Skin of body (tissue), 2 donors: ENCODE data around the gene PTPRM. TPM values are rescaled to one million over a fixed set of nuclear protein-coding genes. Genes with fewer than 3 reads are reported as not detected.
A peak's percentile ranks its signal among the peaks of the same experiment; 100 is the strongest.
"Not testable (repeated sequence)": the region's sequence is repeated elsewhere in the genome, so short reads cannot be mapped to it uniquely, and the experiment has no call there.

Experiments used
- DNase-seq: peaks from one replicate; lab custom pipeline; 2025; lab: John Stamatoyannopoulos, UW
- total RNA-seq: library from RNA; depleted of rRNA; stranded (reverse); fragments of >200 nt; gene quantifications from one replicate; pipeline ENCODE4 v1.2.3, GENCODE V29; 2014

Gene PTPRM
- total RNA-seq, 1 donor from 2014 or later = 46.3 TPM

DNA sequence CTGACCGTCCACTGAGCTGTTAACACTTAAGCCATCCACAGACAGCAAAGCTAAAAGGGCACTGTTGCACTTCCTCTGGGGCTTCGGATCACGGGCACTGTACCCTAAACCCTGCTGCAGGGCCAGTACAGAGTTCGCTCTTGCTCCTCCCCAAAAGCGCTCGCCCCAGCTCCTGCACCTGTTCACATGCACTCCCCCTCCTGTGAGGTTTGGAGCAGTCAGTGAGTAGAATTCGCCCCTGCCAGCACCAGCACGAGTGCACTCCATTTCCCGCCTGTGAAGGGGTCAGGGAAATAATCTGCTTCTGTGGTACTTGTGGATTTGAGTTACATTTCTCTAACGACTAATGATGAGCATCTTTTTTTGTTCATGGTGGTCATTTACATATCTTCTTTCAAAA, 158.8 kb downstream of the PTPRM start:
- no peak for DNase-seq

DNA sequence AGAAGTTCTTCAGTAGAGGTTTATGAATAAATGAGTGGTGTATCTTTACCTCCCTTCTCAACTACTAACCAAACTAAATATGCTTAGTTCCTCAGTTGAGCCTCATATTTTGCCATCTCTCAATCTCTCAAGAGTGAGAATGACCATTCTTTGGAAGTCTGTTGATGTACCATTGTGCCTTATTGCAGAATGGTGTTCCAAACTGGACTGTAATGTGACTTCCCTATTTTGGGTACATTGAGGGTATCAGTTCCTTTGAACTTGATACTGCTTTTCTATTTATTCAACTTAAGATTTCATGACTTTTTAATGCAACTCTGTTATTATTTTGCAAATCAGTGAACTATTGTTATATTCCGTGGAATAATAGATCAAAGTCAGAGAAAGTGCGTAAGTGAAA, 159.4 kb downstream of the PTPRM start:
- DNase-seq = no peak

DNA sequence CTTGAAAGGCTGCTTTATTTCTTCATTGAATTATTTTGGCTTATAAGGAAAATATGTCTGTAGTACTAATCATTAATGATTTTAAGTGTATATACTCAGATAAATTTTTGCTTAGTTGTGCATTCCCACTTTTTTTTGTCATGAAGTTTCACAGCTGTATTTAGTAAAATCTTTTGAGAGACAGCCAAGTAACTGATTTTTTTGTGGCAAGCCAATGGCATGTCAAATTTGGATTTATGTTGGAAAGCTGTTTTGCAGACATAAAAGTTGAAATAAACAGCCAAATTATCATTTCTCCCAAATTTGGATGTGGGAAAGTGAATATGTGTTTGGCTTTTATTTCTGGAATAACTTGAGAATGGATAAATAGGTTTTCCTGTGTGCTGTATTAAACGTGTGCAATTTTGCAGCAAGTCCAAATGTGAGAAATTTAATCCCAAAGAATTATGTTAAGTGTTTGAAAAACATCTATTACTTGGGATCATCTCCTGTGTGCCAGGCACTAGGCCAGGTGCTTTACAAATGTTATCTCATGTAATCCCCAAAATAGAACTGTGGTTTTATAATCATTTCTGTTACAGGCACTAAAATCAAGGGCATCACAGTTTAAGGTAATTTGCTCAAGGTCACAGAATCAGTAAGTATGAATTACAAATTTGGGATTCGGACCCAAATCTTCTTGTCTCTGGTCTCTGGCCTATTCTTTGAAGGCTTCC, 160.4 kb downstream of the PTPRM start:
- DNase-seq = peak; percentile 75

DNA sequence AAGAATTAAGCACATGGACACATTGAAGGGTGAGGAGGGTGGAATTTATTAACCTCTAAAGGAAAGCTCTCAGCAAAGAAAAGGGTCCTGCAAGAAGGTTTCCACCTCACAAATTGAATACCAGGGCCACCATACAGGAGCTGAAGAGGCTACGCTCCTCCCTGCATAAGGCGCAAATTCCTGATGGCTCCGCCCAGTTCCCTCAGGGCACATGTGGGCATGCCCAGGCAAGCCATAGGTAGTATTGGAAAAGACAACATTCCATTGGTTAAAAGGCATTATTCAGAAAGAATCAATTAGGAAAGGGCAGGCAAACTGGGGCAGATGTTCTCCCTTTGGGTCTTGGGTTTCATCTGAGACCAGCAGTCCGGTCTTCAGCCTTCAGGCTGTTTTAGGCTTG, 161.2 kb downstream of the PTPRM start:
- DNase-seq = no peak

DNA sequence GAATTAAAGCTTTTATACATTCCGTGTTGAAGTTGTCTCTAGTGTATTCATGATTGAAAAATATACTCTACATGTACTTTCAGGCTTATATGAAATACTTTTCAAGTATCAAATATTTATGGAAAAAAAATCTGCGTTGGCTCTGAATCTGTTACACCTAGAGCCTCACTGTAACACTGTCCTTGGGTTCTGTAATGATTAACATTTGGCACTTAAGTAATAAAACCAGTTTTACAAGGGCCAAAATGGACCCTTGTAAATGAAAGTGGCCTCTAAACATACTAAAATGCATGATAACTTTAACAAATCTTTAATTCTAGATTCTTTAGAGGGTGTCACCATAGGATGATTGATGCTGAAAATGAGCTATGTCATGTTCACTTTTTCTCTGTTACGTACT, 162.8 kb downstream of the PTPRM start:
- no peak for DNase-seq

DNA sequence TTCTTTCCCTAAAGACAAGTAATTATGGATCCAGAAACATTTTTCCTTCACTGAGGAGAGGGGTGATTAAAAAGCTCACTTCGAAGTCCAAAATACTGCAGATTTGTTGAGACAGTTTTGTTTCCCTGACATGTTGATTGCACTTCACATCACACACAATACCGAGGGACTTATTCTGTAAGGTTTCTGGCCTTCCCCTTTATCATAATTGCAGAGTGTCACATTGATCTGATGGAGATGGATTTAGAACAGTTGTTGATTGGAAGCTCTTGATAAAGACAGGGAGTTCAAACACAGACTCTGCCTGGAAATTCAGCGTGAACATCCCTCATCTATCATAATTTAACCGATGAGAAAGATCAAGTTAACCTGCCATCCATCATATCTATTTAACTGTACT, 163.6 kb downstream of the PTPRM start:
- no peak for DNase-seq

DNA sequence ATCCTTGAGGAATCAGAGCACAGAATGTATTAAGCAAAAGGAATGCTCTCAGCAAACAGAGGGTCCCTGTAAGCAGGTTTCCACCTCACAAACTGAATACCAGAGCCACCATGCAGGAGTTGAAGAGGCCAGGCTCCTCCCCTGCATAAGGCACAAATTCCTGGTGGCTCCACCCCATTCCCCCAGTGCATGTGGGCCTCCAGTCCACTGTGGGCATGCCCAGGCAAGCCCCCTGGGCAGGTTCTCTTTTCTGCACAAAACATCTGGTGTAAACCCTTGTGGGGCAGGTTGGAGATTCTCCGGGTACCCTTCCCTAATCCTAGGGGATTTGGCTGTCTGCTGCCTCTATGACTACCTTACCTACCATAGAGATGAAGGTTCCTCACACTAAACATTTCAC, 166.5 kb downstream of the PTPRM start:
- DNase-seq = no peak

DNA sequence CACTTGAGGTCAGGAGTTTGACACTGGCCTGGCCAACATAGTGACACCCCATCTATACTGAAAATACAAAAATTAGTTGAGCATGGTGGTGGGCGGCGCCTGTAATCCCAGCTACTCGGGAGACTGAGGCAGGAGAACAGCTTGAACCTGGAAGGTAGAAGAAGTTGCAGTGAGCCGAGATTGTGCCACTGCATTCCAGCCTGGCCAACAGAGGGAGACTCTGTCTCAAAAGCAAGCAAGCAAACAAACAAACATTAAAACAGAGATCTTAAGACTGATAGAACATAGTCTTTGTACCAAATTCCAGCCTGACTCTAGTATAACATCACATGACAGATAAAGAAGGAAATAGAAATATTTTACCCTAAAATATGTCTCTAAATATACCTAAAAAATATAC, 168.1 kb downstream of the PTPRM start:
- no peak for DNase-seq

DNA sequence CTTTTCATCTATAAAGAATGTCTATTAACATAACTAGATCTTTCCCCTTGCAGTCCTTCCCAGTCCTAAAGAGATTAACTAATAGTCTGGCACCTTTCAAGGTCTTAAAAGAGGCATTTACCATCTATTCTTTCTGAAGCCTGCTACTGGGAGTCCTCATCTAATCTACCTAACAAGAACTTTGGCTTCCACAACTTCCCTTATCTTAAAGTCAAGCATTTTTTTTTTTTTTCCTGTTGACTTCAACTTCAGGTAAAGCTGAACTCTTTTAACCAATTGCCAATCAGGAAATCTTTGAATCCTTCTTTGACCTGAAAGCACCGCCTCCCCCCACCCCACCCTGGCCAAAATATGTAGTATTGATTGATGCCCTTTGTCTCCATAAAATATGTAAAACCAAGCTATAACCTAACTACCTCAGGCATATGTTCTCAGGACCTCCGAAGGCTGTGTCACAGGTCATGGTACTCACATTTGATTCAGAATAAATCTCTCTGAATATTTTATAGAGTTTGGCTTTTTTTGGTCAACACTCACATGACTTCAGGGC, 168.6 kb downstream of the PTPRM start:
- no peak for DNase-seq

DNA sequence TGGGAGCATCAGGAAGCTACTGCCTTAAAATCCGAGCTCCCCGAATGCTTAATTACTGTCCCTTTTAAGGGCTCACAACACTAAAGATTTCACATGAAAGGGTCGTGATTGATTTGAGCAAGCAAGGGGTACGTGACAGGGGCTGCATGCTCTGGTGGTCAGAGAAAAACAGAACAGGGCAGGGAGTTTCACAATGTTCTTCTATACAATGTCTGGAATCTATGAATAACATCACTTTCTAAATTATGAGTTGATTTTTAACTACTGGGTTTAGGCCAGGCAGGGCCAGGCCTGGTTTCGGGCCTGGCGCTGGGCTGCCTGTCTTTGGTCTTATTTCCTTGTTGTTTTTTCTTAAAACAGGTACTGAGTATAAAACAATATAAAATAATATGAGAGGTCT, 169.4 kb downstream of the PTPRM start:
- not testable (repeated sequence) for DNase-seq

DNA sequence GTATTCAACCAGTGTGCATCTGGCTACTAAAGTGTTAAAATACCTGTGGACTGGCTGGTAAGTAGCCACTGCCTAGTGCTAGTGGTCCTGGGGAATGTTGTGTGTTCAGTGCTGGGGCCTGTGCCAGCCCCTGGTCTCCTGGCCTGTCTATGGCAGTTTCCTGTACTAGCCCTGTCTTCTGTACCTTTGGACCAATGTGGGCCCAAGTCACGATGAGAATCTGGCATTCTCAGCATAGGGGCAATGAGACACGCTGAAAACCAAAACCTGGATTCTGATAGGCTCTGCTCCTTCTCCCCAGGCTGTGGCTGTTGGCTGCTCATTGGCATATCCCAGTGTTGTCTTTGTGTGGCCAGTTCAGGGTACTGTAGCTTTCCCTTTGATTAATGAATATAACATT, 170.4 kb downstream of the PTPRM start:
- no peak for DNase-seq

DNA sequence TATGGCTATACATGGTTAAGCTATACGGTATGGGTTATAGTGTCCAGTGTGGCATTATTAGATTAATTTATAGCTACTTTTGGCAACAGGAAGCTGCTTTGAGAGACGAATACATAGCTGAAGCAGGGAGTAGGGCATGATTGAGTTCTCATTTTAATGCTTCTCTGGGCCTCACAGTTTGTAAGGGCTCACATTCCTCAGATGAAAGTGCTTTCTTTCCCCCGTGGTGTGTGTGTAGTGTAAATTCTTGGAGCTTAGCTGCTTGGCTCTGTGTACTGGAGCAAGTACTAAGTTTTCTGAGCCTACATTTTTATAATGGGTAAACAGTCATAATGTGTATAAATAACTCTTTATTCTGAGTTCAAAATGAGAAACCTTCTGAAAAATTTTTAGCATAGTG, 173.7 kb downstream of the PTPRM start:
- DNase-seq = peak; percentile 50

DNA sequence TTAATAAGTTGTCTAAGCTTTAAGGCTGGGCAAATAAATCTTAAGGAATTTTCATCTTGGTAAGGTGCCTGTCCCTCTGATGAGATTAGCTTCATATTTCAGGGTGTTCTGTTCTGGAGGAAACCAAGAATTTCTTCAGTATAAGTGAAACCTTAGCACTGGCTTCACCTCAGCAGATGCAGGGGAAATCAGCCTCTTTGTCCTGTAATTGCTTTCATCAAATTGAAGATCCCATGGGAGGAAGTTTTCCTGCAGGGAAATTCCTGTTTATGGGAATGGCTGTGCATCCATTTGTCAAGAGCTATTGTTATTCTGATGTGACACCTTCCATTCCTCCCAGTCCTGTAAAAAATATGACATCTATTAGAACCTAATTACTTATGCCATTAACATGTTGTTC, 174.5 kb downstream of the PTPRM start:
- DNase-seq = peak; percentile 20

DNA sequence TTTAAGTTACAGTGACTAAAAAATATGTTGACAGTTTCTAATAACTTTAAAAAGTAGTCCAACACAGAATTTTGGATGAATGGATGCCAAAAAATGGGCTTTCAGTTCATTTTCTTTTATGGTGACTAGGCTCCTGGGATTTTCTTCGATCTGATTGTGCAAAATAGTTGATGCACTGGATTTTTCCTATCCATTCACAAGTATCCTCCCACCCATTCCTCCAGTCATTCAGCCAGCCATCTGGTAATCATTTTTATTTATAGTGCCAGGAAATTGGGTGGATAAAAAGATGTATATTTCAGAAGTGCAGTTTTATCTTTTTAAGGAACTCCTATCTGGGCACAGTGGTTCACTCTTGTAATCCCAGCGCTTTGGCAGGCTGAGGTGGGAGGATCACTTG, 175.1 kb downstream of the PTPRM start:
- peak; percentile 54 for DNase-seq

DNA sequence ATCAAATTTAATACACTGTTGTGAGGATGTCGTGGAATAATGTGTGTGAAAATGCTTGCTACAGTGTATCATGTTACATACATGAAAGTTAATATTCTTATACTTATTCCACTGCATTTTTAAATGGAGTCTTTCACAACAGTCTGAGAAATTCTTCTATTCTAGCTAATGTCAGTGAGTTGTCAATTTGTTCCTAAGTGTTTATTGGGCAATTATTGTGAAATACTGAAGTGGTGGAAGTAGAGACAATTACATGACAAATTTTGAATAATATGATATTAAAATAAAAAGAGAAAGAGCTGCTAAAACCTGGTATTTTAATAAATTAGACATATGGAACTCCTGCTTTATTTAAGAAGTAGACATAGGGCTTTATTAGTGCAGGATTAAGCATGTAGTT, 176.1 kb downstream of the PTPRM start:
- no peak for DNase-seq

DNA sequence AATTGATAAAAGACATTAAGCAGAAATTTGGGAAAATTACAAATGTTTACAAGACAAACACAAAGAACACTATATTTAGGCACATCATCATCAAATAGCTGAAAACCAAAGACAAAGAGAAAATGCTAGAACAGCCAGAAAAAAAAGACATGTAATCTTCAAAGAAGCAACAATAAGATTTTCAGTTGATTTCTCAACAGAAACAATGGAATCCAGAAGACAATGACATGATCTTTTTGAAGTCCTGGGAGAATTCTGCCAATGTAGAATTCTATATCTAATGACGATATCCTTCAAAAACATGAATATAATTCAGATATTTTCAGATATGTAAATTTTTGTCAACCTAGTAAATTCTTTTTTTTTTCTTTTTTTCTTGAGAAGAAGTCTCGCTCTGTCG, 179.0 kb downstream of the PTPRM start:
- no peak for DNase-seq

DNA sequence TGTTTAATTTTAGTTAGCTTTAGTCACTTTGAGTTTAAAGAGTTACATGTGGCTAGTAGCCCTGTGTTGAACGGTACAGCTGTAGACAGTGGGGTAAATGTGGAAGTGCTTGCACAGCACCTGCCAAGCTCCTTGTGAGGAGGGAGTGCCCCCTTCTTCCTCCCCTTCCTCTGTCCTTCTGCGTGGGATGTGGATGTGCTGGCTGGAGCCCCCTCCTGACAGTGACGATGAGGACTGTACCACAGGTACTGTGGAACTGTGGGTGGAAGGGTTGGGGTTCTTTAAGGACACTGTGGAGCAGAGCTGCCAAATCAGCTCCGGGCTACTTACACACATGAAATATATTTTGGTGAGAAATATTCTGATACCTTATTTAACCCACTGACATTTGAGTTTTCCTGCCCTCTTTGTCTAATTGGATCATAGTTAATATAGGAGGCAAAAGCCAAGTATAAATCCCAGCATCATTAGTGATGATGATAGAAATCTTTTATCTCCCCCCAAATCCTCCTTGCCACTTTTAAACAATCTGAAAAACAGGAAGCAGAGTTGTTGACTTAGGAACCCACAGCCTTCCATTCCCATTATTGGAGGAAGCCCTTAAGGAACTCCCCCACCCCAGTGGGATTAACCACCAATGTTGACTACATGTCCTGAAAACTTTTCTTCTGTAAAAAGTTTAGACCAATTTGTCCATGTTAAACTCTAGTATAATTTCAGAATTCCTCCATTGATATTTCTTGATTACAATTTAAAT, 181.3 kb downstream of the PTPRM start:
- no peak for DNase-seq

DNA sequence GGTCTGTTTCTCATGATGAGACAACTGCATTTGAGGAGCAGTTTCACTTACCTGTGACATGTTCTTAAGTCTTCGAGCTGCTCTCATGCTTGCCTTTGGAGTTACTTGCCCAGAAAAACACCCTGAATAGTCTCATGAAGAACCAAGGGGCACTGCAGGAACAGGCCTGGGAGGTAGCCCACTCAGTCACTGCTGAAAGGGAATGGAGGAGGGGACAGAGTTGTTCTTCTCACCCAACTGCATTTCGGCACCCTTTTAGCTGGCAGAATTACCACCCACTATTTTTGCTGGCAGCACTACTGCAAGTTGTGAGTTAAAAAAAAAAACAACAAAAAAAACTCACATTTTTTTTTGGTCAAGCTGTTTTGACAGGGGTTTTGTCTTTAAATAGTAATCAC, 181.9 kb downstream of the PTPRM start:
- no peak for DNase-seq

DNA sequence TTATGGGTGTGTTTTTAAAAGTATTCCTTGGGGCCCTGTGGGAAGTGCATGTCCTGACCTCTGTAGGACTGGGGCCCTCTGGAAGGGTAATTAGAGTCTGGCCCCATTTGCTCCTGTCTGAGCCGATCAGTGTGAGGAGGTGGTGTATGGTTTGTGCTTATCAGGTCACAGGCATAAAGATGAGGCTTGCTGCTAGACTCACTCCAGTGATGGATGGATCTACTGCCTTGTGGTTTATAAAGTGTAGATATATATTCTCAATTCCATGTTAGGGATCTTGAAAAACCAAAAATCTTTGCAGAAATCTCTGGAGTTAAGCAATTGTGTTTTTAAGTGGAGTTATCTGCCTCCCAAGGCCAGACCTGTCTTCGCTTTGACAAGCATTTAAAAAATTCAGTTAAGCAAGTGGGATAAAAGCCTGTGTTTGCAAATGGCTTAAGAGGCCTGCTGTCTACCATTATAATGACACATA, 182.4 kb downstream of the PTPRM start:
- DNase-seq = no peak

DNA sequence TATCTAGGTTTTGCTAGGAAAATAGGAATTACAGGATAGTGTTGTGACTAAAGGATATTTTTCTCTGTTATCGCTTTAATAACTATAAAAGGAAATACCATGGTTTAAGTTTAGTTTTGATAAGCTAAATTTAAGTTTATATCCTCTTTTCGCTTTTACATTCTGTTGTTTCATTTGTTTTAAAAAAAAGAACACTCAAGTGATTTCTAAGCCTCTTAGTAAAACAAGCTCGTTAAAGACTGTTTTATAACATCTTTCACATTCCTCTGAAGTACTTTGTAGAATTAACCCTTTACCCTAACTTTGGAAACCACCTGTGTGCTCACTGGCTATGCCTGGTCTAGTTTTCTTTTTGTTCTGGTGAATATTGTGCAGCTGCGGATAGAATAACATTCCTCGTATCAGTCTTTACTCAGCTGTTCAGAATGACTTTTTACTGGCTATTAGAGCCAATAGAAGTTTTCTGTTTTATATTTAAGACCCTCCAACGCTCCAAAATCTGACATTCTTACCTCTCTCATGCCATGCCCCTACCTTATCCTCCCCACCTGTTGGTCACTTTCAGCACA, 183.1 kb downstream of the PTPRM start:
- no peak for DNase-seq

DNA sequence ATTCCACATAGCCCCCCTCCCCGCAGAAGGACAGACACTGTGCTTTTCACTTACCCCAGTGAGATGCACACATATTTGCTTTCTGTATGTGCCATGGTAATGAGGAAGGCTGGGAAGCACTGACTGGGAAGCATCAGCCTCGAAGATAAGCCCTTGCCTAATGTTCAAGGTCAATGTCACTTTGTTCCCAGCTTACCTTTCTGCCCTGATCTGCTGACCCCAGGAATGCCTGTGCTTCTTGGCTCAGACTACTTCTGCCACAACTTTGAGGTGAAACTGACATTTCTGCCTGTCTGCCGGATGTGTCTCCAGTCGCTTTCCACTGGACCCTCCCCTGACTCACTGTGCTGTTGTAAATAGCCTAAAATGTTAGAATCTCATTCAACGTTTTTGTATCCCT, 183.8 kb downstream of the PTPRM start:
- no peak for DNase-seq

DNA sequence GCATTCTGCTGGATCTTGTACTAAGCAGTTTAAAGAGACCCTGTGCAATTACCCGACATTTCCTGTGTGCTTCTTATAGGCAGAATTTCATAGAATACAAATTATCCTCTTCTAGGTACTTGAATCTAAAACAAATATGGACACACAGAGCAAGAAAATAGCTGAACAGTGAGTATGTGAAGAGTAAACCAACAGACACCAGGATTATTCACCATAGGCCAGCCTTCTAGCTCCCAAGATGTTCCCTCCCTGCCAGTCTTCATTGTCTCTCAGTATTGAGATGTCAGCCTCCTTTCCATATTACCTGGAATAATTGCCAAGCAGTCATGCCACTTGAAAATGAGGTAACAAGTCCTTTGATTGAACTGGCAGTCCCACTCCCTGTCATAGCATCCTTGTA, 187.1 kb downstream of the PTPRM start:
- DNase-seq = no peak
